ENCODE data around the gene BNIP5. TPM values are rescaled to one million over a fixed set of nuclear protein-coding genes. Genes with fewer than 3 reads are reported as not detected.

The BNIP5 gene
- total RNA-seq, 1 donor from 2014 or later = not detected

GRCh38 chr6:36345681-36346466, 9.2 kb upstream of the BNIP5 start:
- Histone ChIP-seq H3K4me2 (no peak overlapping the region), H3K9me3 (ENCODE audit: low read depth) (no peaks in the 10 kb centered on the region), H4K20me1 (ENCODE audit: low read depth) (no peaks in the 10 kb centered on the region), H3K36me3 (no peaks in the 10 kb centered on the region), H3K4me1 (peaks cover 4% of the 10 kb centered on the region), H2AFZ (replicated peaks) (peak overlapping the region; percentile 91), H3K27me3 (peaks cover 5% of the 10 kb centered on the region), H3K79me2 (ENCODE audit: low read depth) (no peaks in the 10 kb centered on the region), H3K4me3 (no peak overlapping the region), H3K9ac (no peak overlapping the region), H3F3A (ENCODE audit: low read depth) (no peaks in the 10 kb centered on the region), H3K27ac (no peak overlapping the region)
- H3K9me3 Mint-ChIP-seq = no peaks in the 10 kb centered on the region
- TF ChIP-seq EZH2 (IDR thresholded peaks at IDR 0.05) (no peak), EZH2phosphoT487 (IDR thresholded peaks at IDR 0.05) (no peak)
- TF ChIP-seq, protein P1, sequence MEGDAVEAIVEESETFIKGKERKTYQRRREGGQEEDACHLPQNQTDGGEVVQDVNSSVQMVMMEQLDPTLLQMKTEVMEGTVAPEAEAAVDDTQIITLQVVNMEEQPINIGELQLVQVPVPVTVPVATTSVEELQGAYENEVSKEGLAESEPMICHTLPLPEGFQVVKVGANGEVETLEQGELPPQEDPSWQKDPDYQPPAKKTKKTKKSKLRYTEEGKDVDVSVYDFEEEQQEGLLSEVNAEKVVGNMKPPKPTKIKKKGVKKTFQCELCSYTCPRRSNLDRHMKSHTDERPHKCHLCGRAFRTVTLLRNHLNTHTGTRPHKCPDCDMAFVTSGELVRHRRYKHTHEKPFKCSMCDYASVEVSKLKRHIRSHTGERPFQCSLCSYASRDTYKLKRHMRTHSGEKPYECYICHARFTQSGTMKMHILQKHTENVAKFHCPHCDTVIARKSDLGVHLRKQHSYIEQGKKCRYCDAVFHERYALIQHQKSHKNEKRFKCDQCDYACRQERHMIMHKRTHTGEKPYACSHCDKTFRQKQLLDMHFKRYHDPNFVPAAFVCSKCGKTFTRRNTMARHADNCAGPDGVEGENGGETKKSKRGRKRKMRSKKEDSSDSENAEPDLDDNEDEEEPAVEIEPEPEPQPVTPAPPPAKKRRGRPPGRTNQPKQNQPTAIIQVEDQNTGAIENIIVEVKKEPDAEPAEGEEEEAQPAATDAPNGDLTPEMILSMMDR (IDR thresholded peaks at IDR 0.05) = no peak
- no peak overlapping the region for H3K4me3 Mint-ChIP-seq
- no peak overlapping the region for H3K27ac Mint-ChIP-seq
- H3K36me3 Mint-ChIP-seq = no peaks in the 10 kb centered on the region
- DNase-seq (ENCODE audit: low spot score) = peak; percentile 32
- peaks cover 26% of the 10 kb centered on the region for H3K4me1 Mint-ChIP-seq
- peaks cover 6% of the 10 kb centered on the region for H3K27me3 Mint-ChIP-seq (ENCODE audit: insufficient read depth, low read depth)

DNA sequence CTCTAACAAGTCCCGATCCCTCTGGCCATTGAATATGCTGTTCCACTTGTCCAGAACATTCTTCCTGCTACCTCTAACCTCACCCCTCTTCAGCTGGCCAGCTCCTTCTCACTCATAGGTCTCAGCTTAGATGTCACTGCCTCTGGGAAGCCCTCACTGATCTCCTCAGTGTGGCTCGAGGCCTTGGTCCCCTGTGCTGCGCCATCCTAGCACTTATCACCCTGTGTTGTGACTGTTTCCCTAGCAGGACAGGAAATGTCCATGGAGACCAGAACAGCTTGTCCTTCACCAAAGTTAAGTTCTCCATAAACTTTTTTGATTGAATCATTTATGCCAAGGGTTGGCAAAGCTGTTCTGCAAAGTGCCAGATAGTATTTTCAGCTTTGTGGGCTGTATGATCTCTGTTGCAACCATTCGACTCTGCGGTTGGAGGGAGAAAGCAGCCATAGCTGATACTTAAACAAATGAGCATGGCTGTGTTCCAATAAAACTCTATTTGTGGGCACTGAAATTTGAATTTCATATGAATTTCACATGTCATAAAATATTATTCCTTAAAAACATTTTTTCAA, 6.5 kb upstream of the BNIP5 start:
- peaks cover 29% of the 10 kb centered on the region for H3K27me3 ChIP-seq

DNA sequence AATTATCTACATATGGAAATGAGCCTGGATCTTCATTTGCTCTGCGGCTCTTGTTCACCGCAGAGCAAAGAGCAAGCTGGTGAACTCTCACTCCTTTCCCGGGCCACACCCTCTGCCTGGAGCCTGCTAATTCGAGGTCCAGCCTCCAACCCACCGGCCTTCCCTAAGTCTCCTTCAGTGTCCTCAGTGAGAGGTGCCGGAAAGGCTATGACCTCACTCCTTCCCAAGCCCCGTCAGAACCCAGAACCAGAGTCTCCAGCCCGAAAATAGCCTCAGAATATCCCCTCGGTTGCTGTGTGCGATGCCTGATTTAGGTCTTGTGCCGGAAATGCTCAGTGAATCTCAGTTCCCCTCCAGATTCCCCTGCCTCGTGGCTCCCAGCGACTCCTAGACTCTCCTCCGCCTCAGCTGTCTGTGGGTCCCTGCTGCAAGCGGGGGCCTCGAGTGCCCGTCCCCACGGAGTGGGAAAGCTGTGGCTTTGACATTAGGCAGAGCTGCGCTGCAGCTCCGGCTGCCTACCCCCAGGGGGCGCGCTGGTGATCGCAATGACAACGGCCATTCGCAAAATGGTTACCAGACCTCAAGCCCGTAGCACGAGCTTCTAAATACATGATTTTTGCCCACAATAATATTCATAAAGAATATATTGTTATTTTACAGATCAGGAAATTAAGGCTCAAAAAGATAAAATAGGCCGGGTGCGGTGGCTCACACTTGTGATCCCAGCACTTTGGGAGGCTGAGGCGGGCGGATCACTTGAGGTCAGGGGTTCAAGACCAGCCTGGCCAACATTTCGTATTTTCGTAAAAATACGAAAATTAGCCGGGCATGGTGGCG, 4.1 kb upstream of the BNIP5 start:
- peaks cover 10% of the 10 kb centered on the region for H3K27me3 Mint-ChIP-seq (ENCODE audit: insufficient read depth, low read depth)
- H3K27ac Mint-ChIP-seq = peak overlapping the region; percentile 74
- Histone ChIP-seq H3K4me2 (peak overlapping the region; percentile 53), H4K20me1 (ENCODE audit: low read depth) (no peaks in the 10 kb centered on the region), H3K36me3 (no peaks in the 10 kb centered on the region), H3K27me3 (peaks cover 29% of the 10 kb centered on the region), H3K4me3 (peak overlapping the region; percentile 15), H3F3A (ENCODE audit: low read depth) (no peaks in the 10 kb centered on the region), H3K79me2 (ENCODE audit: low read depth) (no peaks in the 10 kb centered on the region), H3K4me1 (peaks cover 1% of the 10 kb centered on the region), H3K9me3 (ENCODE audit: low read depth) (no peaks in the 10 kb centered on the region), H3K27ac (no peak overlapping the region), H2AFZ (replicated peaks) (peak overlapping the region; percentile 70), H3K9ac (no peak overlapping the region)
- H3K4me3 Mint-ChIP-seq = peak overlapping the region; percentile 75
- TF ChIP-seq, protein P1 (IDR thresholded peaks at IDR 0.05) = peak; percentile 98
- TF ChIP-seq EZH2phosphoT487 (IDR thresholded peaks at IDR 0.05) (no peak), EZH2 (IDR thresholded peaks at IDR 0.05) (peak; percentile 39)
- no peaks in the 10 kb centered on the region for H3K36me3 Mint-ChIP-seq
- peak; percentile 82 for DNase-seq (ENCODE audit: low spot score)
- no peaks in the 10 kb centered on the region for H3K9me3 Mint-ChIP-seq
- peaks cover 13% of the 10 kb centered on the region for H3K4me1 Mint-ChIP-seq

More for the DNA sequence above, 6.5 kb upstream of the BNIP5 start:
- H3K36me3 ChIP-seq = no peaks in the 10 kb centered on the region
- H3K4me1 Mint-ChIP-seq = peaks cover 29% of the 10 kb centered on the region
- no peaks in the 10 kb centered on the region for H3F3A ChIP-seq (ENCODE audit: low read depth)
- no peak overlapping the region for H3K4me2 ChIP-seq
- TF ChIP-seq EZH2 (IDR thresholded peaks at IDR 0.05) = no peak
- TF ChIP-seq EZH2phosphoT487 (IDR thresholded peaks at IDR 0.05) = no peak
- TF ChIP-seq, protein P1 (IDR thresholded peaks at IDR 0.05) = no peak
- DNase-seq (ENCODE audit: low spot score) = no peak
- peaks cover 4% of the 10 kb centered on the region for H3K4me1 ChIP-seq
- H3K4me3 ChIP-seq = no peak overlapping the region
- H3K9me3 ChIP-seq (ENCODE audit: low read depth) = no peaks in the 10 kb centered on the region
- no peak overlapping the region for H3K9ac ChIP-seq
- H2AFZ ChIP-seq (replicated peaks) = no peak overlapping the region
- H3K27me3 Mint-ChIP-seq (ENCODE audit: insufficient read depth, low read depth) = peaks cover 7% of the 10 kb centered on the region
- H3K27ac Mint-ChIP-seq = no peak overlapping the region
- H3K9me3 Mint-ChIP-seq = no peaks in the 10 kb centered on the region
- no peaks in the 10 kb centered on the region for H3K36me3 Mint-ChIP-seq
- H4K20me1 ChIP-seq (ENCODE audit: low read depth) = no peaks in the 10 kb centered on the region
- no peak overlapping the region for H3K27ac ChIP-seq
- no peaks in the 10 kb centered on the region for H3K79me2 ChIP-seq (ENCODE audit: low read depth)
- H3K4me3 Mint-ChIP-seq = no peak overlapping the region
